Measurements from ENCODE around the gene LEFTY1.

DNA sequence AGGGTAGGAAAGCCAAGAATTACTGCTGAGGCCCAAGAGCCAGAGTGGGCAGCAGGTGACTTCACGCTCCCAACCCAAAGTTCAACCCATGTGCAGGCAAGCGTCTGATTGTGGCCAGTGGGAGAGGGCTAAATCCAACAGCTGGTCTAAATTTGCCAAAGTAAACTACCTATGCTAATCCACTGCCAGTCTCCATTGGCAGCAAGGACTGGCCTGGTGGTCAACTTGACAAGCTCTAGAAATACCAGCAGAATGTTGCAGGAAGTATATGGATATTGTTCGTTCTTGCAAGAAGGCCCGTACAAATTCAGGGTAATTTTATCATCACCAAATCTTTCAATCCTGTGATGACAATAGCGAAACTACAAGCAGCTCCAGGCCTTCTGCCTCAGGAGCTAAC lies 8.3 kb downstream of the LEFTY1 start:
- TF ChIP-seq, protein P1, sequence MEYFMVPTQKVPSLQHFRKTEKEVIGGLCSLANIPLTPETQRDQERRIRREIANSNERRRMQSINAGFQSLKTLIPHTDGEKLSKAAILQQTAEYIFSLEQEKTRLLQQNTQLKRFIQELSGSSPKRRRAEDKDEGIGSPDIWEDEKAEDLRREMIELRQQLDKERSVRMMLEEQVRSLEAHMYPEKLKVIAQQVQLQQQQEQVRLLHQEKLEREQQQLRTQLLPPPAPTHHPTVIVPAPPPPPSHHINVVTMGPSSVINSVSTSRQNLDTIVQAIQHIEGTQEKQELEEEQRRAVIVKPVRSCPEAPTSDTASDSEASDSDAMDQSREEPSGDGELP (CRISPR knock-in tag; IDR thresholded peaks at IDR 0.05; ENCODE audit: borderline replicate concordance), result no peak
- TF ChIP-seq NBN (IDR thresholded peaks at IDR 0.05; ENCODE audit: low read depth) (no peak), DPF2 (IDR thresholded peaks at IDR 0.05) (no peak), TCF7L2 (IDR thresholded peaks at IDR 0.05; ENCODE audit: low read depth, low read length) (no peak), ZBED1 (IDR thresholded peaks at IDR 0.05) (no peak), ZNF707 (CRISPR knock-in tag; conservative IDR thresholded peaks at IDR 0.05) (no peak)
- TF ChIP-seq, protein P2, sequence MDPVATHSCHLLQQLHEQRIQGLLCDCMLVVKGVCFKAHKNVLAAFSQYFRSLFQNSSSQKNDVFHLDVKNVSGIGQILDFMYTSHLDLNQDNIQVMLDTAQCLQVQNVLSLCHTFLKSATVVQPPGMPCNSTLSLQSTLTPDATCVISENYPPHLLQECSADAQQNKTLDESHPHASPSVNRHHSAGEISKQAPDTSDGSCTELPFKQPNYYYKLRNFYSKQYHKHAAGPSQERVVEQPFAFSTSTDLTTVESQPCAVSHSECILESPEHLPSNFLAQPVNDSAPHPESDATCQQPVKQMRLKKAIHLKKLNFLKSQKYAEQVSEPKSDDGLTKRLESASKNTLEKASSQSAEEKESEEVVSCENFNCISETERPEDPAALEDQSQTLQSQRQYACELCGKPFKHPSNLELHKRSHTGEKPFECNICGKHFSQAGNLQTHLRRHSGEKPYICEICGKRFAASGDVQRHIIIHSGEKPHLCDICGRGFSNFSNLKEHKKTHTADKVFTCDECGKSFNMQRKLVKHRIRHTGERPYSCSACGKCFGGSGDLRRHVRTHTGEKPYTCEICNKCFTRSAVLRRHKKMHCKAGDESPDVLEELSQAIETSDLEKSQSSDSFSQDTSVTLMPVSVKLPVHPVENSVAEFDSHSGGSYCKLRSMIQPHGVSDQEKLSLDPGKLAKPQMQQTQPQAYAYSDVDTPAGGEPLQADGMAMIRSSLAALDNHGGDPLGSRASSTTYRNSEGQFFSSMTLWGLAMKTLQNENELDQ (CRISPR knock-in tag; IDR thresholded peaks at IDR 0.05; ENCODE audit: borderline replicate concordance), result no peak
- TF ChIP-seq, protein P3, sequence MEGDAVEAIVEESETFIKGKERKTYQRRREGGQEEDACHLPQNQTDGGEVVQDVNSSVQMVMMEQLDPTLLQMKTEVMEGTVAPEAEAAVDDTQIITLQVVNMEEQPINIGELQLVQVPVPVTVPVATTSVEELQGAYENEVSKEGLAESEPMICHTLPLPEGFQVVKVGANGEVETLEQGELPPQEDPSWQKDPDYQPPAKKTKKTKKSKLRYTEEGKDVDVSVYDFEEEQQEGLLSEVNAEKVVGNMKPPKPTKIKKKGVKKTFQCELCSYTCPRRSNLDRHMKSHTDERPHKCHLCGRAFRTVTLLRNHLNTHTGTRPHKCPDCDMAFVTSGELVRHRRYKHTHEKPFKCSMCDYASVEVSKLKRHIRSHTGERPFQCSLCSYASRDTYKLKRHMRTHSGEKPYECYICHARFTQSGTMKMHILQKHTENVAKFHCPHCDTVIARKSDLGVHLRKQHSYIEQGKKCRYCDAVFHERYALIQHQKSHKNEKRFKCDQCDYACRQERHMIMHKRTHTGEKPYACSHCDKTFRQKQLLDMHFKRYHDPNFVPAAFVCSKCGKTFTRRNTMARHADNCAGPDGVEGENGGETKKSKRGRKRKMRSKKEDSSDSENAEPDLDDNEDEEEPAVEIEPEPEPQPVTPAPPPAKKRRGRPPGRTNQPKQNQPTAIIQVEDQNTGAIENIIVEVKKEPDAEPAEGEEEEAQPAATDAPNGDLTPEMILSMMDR (IDR thresholded peaks at IDR 0.05 in 2 of 3, conservative IDR thresholded peaks at IDR 0.05 in 1 of 3; ENCODE audit: insufficient read depth in 2 of 3, low read depth in 1 of 3, low read length in 3 of 3), result no peak
- TF ChIP-seq, protein P4, sequence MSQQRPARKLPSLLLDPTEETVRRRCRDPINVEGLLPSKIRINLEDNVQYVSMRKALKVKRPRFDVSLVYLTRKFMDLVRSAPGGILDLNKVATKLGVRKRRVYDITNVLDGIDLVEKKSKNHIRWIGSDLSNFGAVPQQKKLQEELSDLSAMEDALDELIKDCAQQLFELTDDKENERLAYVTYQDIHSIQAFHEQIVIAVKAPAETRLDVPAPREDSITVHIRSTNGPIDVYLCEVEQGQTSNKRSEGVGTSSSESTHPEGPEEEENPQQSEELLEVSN (IDR thresholded peaks at IDR 0.05; ENCODE audit: borderline replicate concordance in 1 of 2, extremely low read depth in 1 of 2, insufficient read depth in 1 of 2, insufficient read length in 1 of 2, low read depth in 1 of 2, low read length in 1 of 2, poor library complexity in 1 of 2, severe bottlenecking in 1 of 2), result no peak

Measured in K562 (cell line).